Parathyroid adenoma (tissue), 2 donors: ENCODE data around the gene NCCRP1.

ENCODE experiments used
- H2AFZ ChIP-seq: fragments of 300-600 bp; sonication (generic); one replicate; pipeline ENCODE4 v1.7.0; 2017; ENCODE audit warnings: antibody characterized with exemption, mild to moderate bottlenecking
- H3K27ac ChIP-seq: fragments of 300-600 bp; sonication (generic); one replicate; pipeline ENCODE4 v1.7.0; 2017
- H3K27me3 ChIP-seq: fragments of 300-600 bp; sonication (generic); one replicate; pipeline ENCODE4 v1.7.0; 2017; ENCODE audit warnings: low read length; ENCODE audit not compliant: control insufficient read depth, insufficient read depth
- H3K36me3 ChIP-seq: fragments of 300-600 bp; sonication (generic); one replicate; pipeline ENCODE4 v1.7.0; 2017; ENCODE audit warnings: low read length; ENCODE audit not compliant: control insufficient read depth, insufficient read depth
- H3K4me1 ChIP-seq: fragments of 300-600 bp; sonication (generic); one replicate; pipeline ENCODE4 v1.7.0; 2017; ENCODE audit warnings: control low read depth
- H3K4me2 ChIP-seq: fragments of 300-600 bp; sonication (generic); one replicate; pipeline ENCODE4 v1.7.0; 2017; ENCODE audit warnings: low read length
- H3K4me3 ChIP-seq: fragments of 300-600 bp; sonication (generic); one replicate; pipeline ENCODE4 v1.7.0; 2017; ENCODE audit warnings: low read depth, low read length
- H3K79me2 ChIP-seq: fragments of 300-600 bp; sonication (generic); one replicate; pipeline ENCODE4 v1.7.0; 2017; ENCODE audit warnings: control low read depth
- H3K9ac ChIP-seq: fragments of 300-600 bp; sonication (generic); one replicate; pipeline ENCODE4 v1.7.0; 2017; ENCODE audit warnings: mild to moderate bottlenecking
- H3K9me3 ChIP-seq: fragments of 300-600 bp; sonication (generic); one replicate; pipeline ENCODE4 v1.7.0; 2017; ENCODE audit warnings: low read length; ENCODE audit not compliant: control insufficient read depth
- TF ChIP-seq, protein P1 (sequence below): fragments of 300-600 bp; sonication (generic); IDR thresholded peaks from one replicate; pipeline ENCODE4 v1.7.0; 2017; ENCODE audit warnings: antibody characterized with exemption, mild to moderate bottlenecking
- donor health status: primary hyperparathyroidism.

Gene NCCRP1

DNA sequence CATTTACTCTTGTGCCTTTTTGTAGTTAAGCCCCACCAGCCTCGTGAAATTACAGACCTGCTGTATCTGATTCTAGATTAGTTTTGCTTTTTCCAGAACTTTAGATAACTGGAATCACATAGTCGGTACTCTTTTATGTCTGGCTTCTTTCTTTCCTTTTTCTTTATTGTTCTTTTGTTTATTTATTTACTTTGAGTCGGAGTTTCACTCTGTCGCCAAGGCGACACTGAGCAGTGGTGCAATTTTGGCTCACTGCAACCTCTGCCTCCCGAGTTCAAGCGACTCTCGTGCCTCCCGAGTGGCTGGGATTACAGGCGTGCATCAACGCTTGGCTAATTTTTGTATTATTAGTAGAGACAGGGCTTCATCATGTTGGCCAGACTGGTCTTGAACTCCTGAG, 6.0 kb upstream of the NCCRP1 start:
- H3K79me2 ChIP-seq = no peaks in the 10 kb centered on the region
- H3K27me3 ChIP-seq = no peaks in the 10 kb centered on the region
- H3K4me1 ChIP-seq = no peaks in the 10 kb centered on the region
- TF ChIP-seq, protein P1, sequence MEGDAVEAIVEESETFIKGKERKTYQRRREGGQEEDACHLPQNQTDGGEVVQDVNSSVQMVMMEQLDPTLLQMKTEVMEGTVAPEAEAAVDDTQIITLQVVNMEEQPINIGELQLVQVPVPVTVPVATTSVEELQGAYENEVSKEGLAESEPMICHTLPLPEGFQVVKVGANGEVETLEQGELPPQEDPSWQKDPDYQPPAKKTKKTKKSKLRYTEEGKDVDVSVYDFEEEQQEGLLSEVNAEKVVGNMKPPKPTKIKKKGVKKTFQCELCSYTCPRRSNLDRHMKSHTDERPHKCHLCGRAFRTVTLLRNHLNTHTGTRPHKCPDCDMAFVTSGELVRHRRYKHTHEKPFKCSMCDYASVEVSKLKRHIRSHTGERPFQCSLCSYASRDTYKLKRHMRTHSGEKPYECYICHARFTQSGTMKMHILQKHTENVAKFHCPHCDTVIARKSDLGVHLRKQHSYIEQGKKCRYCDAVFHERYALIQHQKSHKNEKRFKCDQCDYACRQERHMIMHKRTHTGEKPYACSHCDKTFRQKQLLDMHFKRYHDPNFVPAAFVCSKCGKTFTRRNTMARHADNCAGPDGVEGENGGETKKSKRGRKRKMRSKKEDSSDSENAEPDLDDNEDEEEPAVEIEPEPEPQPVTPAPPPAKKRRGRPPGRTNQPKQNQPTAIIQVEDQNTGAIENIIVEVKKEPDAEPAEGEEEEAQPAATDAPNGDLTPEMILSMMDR = no peak
- no peak overlapping the region for H3K9ac ChIP-seq
- H3K9me3 ChIP-seq = no peaks in the 10 kb centered on the region
- H3K4me3 ChIP-seq = no peak overlapping the region
- no peaks in the 10 kb centered on the region for H3K36me3 ChIP-seq
- no peak overlapping the region for H3K27ac ChIP-seq
- no peak overlapping the region for H3K4me2 ChIP-seq
- H2AFZ ChIP-seq = no peak overlapping the region

DNA sequence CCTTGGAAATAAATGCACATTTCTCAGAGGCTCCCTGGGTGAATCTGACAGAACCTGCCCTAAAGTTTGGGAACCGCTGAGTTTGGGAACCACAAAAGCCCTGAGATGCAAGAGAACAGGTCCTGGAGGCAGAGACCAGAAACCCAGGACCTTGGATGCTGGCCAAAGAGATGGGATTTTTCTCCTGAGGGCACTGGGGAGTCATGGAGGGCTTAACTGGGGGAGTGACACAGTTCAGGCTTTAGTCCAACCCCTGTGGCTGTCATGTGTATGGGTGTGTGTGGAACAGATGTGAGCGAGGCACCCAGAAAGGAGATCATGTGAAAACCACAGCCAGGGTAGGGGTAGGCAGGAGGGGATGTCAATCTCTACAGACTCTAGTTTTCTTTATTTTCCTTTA, 3.9 kb upstream of the NCCRP1 start:
- Histone ChIP-seq H3K4me3 (no peak overlapping the region), H2AFZ (no peak overlapping the region), H3K4me1 (no peaks in the 10 kb centered on the region), H3K9ac (no peak overlapping the region), H3K27ac (no peak overlapping the region), H3K4me2 (no peak overlapping the region), H3K79me2 (no peaks in the 10 kb centered on the region), H3K27me3 (no peaks in the 10 kb centered on the region), H3K36me3 (no peaks in the 10 kb centered on the region), H3K9me3 (no peaks in the 10 kb centered on the region)
- TF ChIP-seq, protein P1 = no peak

DNA sequence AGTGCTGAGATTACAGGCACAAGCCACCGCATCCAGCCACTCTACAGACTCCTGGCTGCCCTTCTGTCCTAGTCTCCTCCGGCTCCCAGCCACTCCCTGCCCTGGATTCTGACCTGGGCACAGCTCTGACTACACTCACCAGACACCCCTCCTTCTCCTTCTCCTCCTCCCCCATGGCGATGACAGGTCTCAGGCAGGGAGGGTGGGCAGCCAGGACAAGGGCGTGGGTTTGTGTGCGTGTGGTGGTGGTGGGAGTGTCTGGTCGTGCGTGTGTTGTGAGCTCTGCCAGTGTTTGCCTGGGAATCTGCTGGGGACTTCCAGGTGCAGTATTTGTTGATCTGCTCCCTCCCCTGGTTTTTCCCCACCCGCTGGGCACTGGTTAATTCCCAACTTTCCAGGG, 3.0 kb upstream of the NCCRP1 start:
- Histone ChIP-seq H3K27ac (no peak overlapping the region), H3K27me3 (no peaks in the 10 kb centered on the region), H3K9ac (no peak overlapping the region)

DNA sequence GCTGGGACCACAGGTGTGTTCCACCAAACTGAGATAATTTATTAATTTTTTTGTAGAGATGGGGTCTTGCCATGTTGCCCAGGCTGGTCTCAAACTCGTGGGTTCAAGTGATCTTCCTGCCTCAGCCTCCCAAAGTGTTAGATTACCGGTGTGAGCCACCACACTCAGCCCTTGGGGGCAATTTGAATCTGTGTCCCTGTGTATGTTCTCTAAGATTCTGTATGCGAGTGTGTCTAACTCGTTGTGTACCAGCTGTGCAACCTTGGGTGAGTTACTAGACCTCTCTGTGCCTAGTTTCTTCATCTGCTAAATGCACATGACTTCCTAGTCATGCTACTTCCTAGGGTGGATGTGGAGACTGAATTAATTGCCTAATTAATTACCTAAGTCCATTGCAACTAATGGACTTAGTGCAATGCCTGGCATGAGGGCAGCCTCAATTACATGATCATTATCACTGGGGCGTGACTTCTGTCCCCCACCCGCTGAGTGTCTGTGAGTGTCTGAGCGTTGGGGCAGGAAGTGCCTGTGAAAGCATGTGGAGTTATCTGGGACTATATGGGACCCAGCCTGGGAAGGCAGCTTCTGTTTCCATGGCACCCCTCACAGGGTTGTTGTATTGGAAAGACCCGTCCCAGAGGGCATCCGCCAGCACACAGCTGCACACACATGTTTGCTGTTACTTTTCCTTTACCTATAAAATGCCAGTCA, 1.8 kb upstream of the NCCRP1 start:
- no peak overlapping the region for H3K4me3 ChIP-seq
- H3K27me3 ChIP-seq = no peaks in the 10 kb centered on the region
- TF ChIP-seq, protein P1 = no peak
- no peak overlapping the region for H2AFZ ChIP-seq
- H3K4me1 ChIP-seq = no peaks in the 10 kb centered on the region
- H3K27ac ChIP-seq = no peak overlapping the region
- no peak overlapping the region for H3K9ac ChIP-seq
- H3K36me3 ChIP-seq = no peaks in the 10 kb centered on the region
- H3K79me2 ChIP-seq = no peaks in the 10 kb centered on the region
- H3K4me2 ChIP-seq = no peak overlapping the region
- H3K9me3 ChIP-seq = no peaks in the 10 kb centered on the region

More for the DNA sequence above, 3.0 kb upstream of the NCCRP1 start:
- H3K4me3 ChIP-seq = no peak overlapping the region
- H3K4me1 ChIP-seq = no peaks in the 10 kb centered on the region
- no peaks in the 10 kb centered on the region for H3K79me2 ChIP-seq
- no peaks in the 10 kb centered on the region for H3K36me3 ChIP-seq
- no peaks in the 10 kb centered on the region for H3K9me3 ChIP-seq
- no peak overlapping the region for H2AFZ ChIP-seq
- TF ChIP-seq, protein P1 = no peak
- no peak overlapping the region for H3K4me2 ChIP-seq

DNA sequence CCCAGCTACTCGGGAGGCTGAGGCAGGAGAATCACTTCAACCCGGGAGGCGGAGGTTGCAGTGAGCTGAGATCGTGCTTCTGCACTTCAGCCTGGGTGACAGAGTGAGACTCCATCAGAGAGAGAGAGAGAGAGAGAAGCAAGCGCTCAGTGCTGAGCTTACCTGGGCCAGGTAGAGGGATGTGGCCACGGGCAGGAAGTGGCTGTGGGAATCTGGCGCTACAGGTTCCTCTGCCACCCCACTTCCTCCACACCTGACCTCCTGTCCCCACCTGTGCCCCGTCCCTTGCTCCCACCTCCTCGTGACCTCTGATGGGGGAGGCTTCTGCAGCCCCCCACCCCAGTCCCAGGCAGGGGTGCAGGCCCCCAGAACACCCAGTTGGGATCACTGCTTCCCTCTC, 1.0 kb upstream of the NCCRP1 start:
- H3K9ac ChIP-seq = no peak overlapping the region
- H3K27me3 ChIP-seq = no peaks in the 10 kb centered on the region
- no peaks in the 10 kb centered on the region for H3K9me3 ChIP-seq
- no peaks in the 10 kb centered on the region for H3K36me3 ChIP-seq
- H3K4me1 ChIP-seq = no peaks in the 10 kb centered on the region
- TF ChIP-seq, protein P1 = no peak
- no peaks in the 10 kb centered on the region for H3K79me2 ChIP-seq
- no peak overlapping the region for H3K4me2 ChIP-seq
- H3K27ac ChIP-seq = no peak overlapping the region
- no peak overlapping the region for H2AFZ ChIP-seq
- H3K4me3 ChIP-seq = no peak overlapping the region
